Lung (tissue), 12 donors: ENCODE data around the gene SLC25A6. TPM values are rescaled to one million over a fixed set of nuclear protein-coding genes. Genes with fewer than 3 reads are reported as not detected.

Experiments used
- ATAC-seq: fragments of 200-7000 bp; cut with Tn5 transposase; one replicate; pipeline ENCODE4 v1.9.1; 2020; ENCODE audit warnings: moderate number of reproducible peaks; ENCODE audit not compliant: insufficient read depth, low FRiP score
- DNase-seq, 3 donors: peaks; one replicate each; pipeline ENCODE4 v3.0.0-alpha.2; 2013 to 2017
- H3K27ac ChIP-seq, 2 donors: one replicate each; pipeline ENCODE4 v1.5.1; 2013; ENCODE audit warnings: mild to moderate bottlenecking in 2 of 2, moderate library complexity in 2 of 2, control low read depth in 1 of 2, inconsistent platforms in 1 of 2, low read depth in 1 of 2, low read length in 1 of 2
- H3K27me3 ChIP-seq, 3 donors: one replicate each; pipeline ENCODE4 v1.5.1; 2013; ENCODE audit warnings: low read length in 2 of 3; ENCODE audit not compliant: control insufficient read depth in 3 of 3, insufficient read depth in 3 of 3
- H3K36me3 ChIP-seq, 4 donors: one replicate each; pipeline ENCODE4 v1.5.1; 2013; ENCODE audit warnings: low read length in 4 of 4, mild to moderate bottlenecking in 1 of 4, moderate library complexity in 1 of 4; ENCODE audit not compliant: control insufficient read depth in 4 of 4, insufficient read depth in 4 of 4
- H3K4me1 ChIP-seq, 5 donors: one replicate each; pipeline ENCODE4 v1.5.1; 2013; ENCODE audit warnings: low read length in 5 of 5, mild to moderate bottlenecking in 2 of 5, moderate library complexity in 1 of 5; ENCODE audit not compliant: control insufficient read depth in 5 of 5, insufficient read depth in 5 of 5
- H3K4me3 ChIP-seq: one replicate; pipeline ENCODE4 v1.5.1; 2013; ENCODE audit warnings: mild to moderate bottlenecking, control low read depth, moderate library complexity
- H3K9ac ChIP-seq, 2 donors: one replicate each; pipeline ENCODE4 v1.5.1; 2013; ENCODE audit warnings: low read length in 2 of 2, control low read depth in 1 of 2; ENCODE audit not compliant: insufficient read depth in 1 of 2
- H3K9me3 ChIP-seq, 4 donors: one replicate each; pipeline ENCODE4 v1.5.1; 2013; ENCODE audit warnings: low read length in 3 of 4, mild to moderate bottlenecking in 1 of 4, moderate library complexity in 1 of 4; ENCODE audit not compliant: control insufficient read depth in 4 of 4, insufficient read depth in 3 of 4
- WGBS, 2 donors: extraction: QIAGEN DNeasy Blood & Tissue Kit; methylation state at CpG; one replicate each; pipeline ENCODE4 v1.1.7; 2013; 5-methylcytosine and 5-hydroxymethylcytosine counted together
- polyA plus RNA-seq, 2 donors: library from polyadenylated mRNA; stranded (reverse); fragments of 200-250 nt; gene quantifications; one replicate each; pipeline ENCODE4 v1.2.1, GENCODE V29; 2013
- total RNA-seq, 2 donors: library from RNA; depleted of rRNA in 1 of 2; stranded (reverse); fragments of >200 nt in 1 of 2; gene quantifications; one replicate each; pipeline ENCODE4 v1.2.1, GENCODE V29; 2014 to 2021
- TF ChIP-seq, protein P1 (sequence below): IDR thresholded peaks from 2 replicates; pipeline ENCODE4 v1.5.1; 2012; ENCODE audit warnings: mild to moderate bottlenecking; ENCODE audit errors: control extremely low read depth, extremely low read depth
- donor health status: control.
- donor health status: control.
- donor health status: Bipolar disorder and iron deficiency.
- donor health status: healthy.
- donor health status: DM: yes; HTN: yes; CAD: no.

Gene SLC25A6
- total and polyA plus RNA-seq, 4 donors: 168 to 422 (median 366) TPM

DNA sequence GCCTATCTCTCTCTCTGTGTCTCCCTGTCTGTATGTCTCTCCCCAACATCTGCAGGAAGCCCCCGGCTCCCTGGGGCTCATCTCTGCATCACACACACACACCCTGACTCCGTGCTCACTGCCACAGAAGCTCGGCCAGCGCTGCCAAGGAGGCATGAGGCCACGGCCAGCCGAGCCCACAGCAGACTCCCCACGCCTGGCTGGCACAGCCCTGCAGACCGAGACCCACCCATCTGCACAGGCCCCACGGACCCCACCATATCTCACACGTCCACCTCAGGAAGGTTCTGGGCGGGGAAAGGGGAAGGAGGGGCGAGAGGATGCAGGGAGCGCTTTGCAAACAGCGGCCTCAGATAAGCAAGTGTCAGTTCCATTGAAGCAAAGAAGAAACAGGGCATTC lies 28.5 kb upstream of the SLC25A6 start:
- TF ChIP-seq, protein P1, sequence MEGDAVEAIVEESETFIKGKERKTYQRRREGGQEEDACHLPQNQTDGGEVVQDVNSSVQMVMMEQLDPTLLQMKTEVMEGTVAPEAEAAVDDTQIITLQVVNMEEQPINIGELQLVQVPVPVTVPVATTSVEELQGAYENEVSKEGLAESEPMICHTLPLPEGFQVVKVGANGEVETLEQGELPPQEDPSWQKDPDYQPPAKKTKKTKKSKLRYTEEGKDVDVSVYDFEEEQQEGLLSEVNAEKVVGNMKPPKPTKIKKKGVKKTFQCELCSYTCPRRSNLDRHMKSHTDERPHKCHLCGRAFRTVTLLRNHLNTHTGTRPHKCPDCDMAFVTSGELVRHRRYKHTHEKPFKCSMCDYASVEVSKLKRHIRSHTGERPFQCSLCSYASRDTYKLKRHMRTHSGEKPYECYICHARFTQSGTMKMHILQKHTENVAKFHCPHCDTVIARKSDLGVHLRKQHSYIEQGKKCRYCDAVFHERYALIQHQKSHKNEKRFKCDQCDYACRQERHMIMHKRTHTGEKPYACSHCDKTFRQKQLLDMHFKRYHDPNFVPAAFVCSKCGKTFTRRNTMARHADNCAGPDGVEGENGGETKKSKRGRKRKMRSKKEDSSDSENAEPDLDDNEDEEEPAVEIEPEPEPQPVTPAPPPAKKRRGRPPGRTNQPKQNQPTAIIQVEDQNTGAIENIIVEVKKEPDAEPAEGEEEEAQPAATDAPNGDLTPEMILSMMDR: no peak
- Histone ChIP-seq H3K27ac (no peak overlapping the region), H3K4me1 (no peaks in the 10 kb centered on the region), H3K4me3 (no peak overlapping the region), H3K27me3 (no peaks in the 10 kb centered on the region), H3K9ac (no peak overlapping the region), H3K9me3 (peaks cover 0 to 17% (median 12%) of the 10 kb centered on the region in 4 donors), H3K36me3 (peaks cover 8 to 65% (median 47%) of the 10 kb centered on the region in 4 donors)
- ATAC-seq (no peak), DNase-seq (no peak)
- WGBS, 2 donors: 72 to 78% methylated on average over 14 of the region's 14 CpGs

DNA sequence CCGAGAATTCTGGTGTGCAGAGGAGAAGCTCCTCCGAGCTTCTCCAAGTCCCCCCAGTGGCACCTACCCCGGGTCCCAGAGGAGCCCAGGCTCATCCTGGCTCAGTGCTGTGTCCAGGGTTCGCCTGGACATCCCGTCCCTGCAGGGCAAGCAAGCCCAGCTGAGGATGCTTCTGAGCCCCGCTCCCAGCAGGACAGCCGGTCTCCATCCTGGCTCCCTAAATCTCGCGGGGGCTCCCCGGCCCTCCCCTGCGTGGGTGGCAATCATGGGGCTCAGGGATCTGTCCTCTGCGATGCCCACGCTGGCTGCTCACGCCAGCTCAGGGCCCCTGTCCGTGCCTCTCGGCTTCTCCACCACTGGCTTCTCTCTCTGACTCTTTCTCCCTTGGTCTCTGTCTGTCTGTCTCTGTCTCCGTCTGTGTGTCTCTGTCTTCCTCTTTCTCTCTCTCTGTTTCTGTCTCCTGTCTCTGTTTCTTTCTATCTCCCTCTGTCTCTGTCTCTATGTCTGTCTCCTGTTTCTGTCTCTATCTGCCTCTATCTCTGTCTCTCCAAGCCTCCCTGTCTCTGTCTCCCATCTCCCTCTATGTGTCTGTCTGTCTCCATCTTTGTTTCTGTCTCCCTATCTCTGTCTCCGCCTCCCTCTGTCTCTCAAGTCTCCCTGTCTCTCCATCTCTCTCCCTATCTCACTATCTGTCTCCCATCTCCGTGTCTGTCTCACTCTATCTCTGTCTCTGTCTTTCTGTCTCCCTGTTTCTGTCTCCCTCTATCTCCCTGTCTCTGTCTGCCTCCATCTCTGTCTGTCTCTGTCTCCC lies 27.8 kb upstream of the SLC25A6 start:
- Histone ChIP-seq H3K9me3 (peaks cover 0 to 17% (median 12%) of the 10 kb centered on the region in 4 donors), H3K27me3 (no peaks in the 10 kb centered on the region), H3K4me3 (no peak overlapping the region), H3K36me3 (peaks cover 6 to 61% (median 42%) of the 10 kb centered on the region in 4 donors), H3K9ac (no peak overlapping the region), H3K27ac (no peak overlapping the region), H3K4me1 (no peaks in the 10 kb centered on the region)
- DNase-seq (no peak), ATAC-seq (no peak)
- TF ChIP-seq, protein P1: no peak
- WGBS, 2 donors: 90 to 95% methylated on average over 19 of the region's 19 CpGs

DNA sequence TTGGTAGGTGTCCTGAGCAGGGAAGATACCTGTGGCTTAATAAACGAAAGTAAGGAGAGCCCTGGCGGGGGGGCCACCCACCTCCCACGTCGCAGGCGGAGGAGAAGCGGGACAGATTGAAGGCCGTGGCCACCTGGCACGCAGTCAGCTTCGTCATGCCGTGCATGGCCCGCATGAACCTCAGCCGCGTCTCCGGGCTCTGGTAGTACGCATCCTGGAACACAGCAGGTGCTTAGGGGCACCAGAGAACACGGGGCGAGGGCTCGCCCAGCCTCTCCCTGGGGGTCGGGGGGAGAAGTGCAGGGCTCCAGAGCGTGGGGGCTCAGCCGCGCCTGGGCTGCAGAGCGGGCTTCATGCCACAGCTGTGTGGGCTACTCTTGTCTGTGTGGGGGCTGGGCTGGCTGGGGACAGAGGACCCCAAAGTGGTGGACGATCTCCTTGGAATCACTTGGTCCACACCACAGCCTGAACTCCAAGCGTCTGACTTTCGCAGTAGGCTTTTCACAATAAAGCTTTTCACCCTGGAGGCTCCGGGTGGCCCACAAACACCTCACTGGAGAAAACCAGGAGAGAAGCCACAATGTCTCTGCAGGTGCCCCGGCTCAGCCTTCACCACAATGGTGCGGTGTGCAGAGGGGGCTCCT lies 27.1 kb upstream of the SLC25A6 start:
- WGBS, 2 donors: 94 to 95% methylated on average over 29 of the region's 29 CpGs
- no peak for DNase-seq

More for the DNA sequence above, 27.1 kb upstream of the SLC25A6 start:
- Histone ChIP-seq H3K9me3 (peaks cover 0 to 17% (median 11%) of the 10 kb centered on the region in 4 donors), H3K27me3 (no peaks in the 10 kb centered on the region), H3K4me3 (no peak overlapping the region), H3K4me1 (no peaks in the 10 kb centered on the region), H3K9ac (no peak overlapping the region), H3K27ac (no peak overlapping the region), H3K36me3 (peaks cover 6 to 59% (median 43%) of the 10 kb centered on the region in 4 donors)
- TF ChIP-seq, protein P1: no peak
- ATAC-seq: no peak
